HS-5 (cell line): Measurements from ENCODE around the gene PLK5.

ENCODE experiments used
- DNase-seq: peaks from one replicate; pipeline ENCODE4 v3.0.0-alpha.2; 2012; ENCODE audit warnings: low read depth

Gene PLK5

GRCh38 chr19:1577090-1577928 is 53.4 kb downstream of the PLK5 start:
- DNase-seq, result no peak

GRCh38 chr19:1577929-1578618 is 54.2 kb downstream of the PLK5 start:
- no peak for DNase-seq

- DNase-seq, result no peak
Observed at GRCh38 chr19:1579222-1579621, 55.3 kb downstream of the PLK5 start.

- no peak for DNase-seq
Observed at GRCh38 chr19:1580382-1580781, 56.5 kb downstream of the PLK5 start.

GRCh38 chr19:1580957-1581356 is 57.1 kb downstream of the PLK5 start:
- no peak for DNase-seq

- DNase-seq, result no peak
Observed at GRCh38 chr19:1582201-1582600, 58.3 kb downstream of the PLK5 start.

- no peak for DNase-seq
Observed at GRCh38 chr19:1584500-1585242, 60.8 kb downstream of the PLK5 start.

GRCh38 chr19:1585243-1585580 is 61.3 kb downstream of the PLK5 start:
- no peak for DNase-seq
